ENCODE measurements around the gene ATRIP. TPM values are rescaled to one million over a fixed set of nuclear protein-coding genes. Genes with fewer than 3 reads are reported as not detected.

ATRIP gene
- total RNA-seq, 2 experiments from 2014 or later, result 16.3 to 24.5 TPM

DNA sequence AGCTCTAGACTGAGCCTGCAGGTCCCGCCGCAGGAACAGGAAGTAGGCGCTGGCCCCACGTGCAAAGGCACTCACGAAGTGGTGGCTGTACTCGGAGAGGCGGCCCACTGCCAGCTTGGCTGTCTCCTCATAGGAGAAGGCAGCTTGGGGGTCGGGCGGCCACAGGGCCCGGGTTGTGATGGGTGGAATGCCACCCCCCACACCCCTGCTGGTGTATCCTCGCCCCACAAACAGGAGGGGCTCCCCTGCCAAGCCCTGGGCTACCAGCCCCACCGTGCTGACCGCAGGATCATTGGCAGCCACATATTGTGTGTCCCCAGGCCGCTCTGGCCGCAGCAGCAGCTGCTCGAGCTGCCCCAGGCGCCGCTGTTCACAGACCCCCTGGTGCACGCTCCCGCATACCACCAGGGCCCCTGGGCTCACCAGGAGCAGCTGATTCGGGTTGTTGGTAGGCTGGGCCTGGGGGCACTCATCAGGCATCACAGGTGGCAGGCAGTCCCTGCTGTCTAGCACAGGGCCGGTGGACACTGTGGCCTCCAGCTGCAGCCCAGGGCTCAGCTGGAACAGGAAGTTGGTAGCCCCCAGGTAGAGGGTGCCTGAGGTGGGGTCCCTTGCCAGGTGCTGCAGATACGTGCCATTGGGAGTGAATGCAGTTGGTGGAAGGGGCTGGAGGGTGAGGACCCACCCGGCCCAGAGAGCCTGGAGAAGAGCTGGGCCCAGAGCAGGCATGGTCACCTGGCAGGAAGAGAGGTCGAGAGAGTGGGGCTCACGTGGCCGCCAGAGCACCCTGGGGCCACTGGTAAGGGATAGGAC, 22.4 kb upstream of the ATRIP start:
- Histone ChIP-seq H3K9me2 (ENCODE audit: insufficient read depth, low read length) (no peaks in the 10 kb centered on the region), H3K4me3 (ENCODE audit: low read depth, low read length, poor library complexity, severe bottlenecking) (no peak overlapping the region), H3K79me2 (ENCODE audit: insufficient read depth, low read depth, low read length) (no peaks in the 10 kb centered on the region), H3K4me1 (ENCODE audit: insufficient read depth, low read length, poor library complexity, severe bottlenecking) (no peaks in the 10 kb centered on the region), H3K4me2 (ENCODE audit: low read length) (no peak overlapping the region), H3K27ac (ENCODE audit: low read depth, low read length, poor library complexity, severe bottlenecking) (no peak overlapping the region), H3K9me3 (ENCODE audit: low read length) (no peaks in the 10 kb centered on the region), H2AFZ (ENCODE audit: low read length) (no peak overlapping the region), H3K36me3 (ENCODE audit: insufficient read depth, low read length) (no peaks in the 10 kb centered on the region), H4K20me1 (ENCODE audit: insufficient read depth, low read length) (no peaks in the 10 kb centered on the region)
- no peak for DNase-seq (ENCODE audit: low spot score)
- TF ChIP-seq, protein P1, sequence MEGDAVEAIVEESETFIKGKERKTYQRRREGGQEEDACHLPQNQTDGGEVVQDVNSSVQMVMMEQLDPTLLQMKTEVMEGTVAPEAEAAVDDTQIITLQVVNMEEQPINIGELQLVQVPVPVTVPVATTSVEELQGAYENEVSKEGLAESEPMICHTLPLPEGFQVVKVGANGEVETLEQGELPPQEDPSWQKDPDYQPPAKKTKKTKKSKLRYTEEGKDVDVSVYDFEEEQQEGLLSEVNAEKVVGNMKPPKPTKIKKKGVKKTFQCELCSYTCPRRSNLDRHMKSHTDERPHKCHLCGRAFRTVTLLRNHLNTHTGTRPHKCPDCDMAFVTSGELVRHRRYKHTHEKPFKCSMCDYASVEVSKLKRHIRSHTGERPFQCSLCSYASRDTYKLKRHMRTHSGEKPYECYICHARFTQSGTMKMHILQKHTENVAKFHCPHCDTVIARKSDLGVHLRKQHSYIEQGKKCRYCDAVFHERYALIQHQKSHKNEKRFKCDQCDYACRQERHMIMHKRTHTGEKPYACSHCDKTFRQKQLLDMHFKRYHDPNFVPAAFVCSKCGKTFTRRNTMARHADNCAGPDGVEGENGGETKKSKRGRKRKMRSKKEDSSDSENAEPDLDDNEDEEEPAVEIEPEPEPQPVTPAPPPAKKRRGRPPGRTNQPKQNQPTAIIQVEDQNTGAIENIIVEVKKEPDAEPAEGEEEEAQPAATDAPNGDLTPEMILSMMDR (conservative IDR thresholded peaks at IDR 0.05; ENCODE audit: low read length), result no peak
- TF ChIP-seq EZH2phosphoT487 (IDR thresholded peaks at IDR 0.05; ENCODE audit: borderline replicate concordance, low read depth, low read length), result no peak
- ChIA-PET POLR2A (interaction anchor here (1.2 kb wide), 1 partner anchor 23 kb away, joined by 7 read pairs; no protein-coding TSS in a partner anchor), CTCF (ENCODE audit: unreplicated experiment) (no interaction called here)
- intact Hi-C loops (cut with micrococcal nuclease; ENCODE audit: unreplicated experiment), result loop anchor here (5.0 kb wide), 1 partner anchor 147 kb away; no protein-coding TSS in a partner anchor
- BruUV-seq (replicated peaks), result no TSS peak

- no peaks in the 10 kb centered on the region for H3K36me3 ChIP-seq (ENCODE audit: insufficient read depth, low read length)
- TF ChIP-seq, protein P1 (conservative IDR thresholded peaks at IDR 0.05; ENCODE audit: low read length), result no peak
- TF ChIP-seq EZH2phosphoT487 (IDR thresholded peaks at IDR 0.05; ENCODE audit: borderline replicate concordance, low read depth, low read length), result no peak
- H3K27ac ChIP-seq (ENCODE audit: low read depth, low read length, poor library complexity, severe bottlenecking), result no peak overlapping the region
- intact Hi-C loops (cut with micrococcal nuclease; ENCODE audit: unreplicated experiment), result no loop called here
- no peaks in the 10 kb centered on the region for H3K9me2 ChIP-seq (ENCODE audit: insufficient read depth, low read length)
- no peaks in the 10 kb centered on the region for H4K20me1 ChIP-seq (ENCODE audit: insufficient read depth, low read length)
- H3K4me1 ChIP-seq (ENCODE audit: insufficient read depth, low read length, poor library complexity, severe bottlenecking), result peaks cover 8% of the 10 kb centered on the region
- no peak overlapping the region for H2AFZ ChIP-seq (ENCODE audit: low read length)
- no peak overlapping the region for H3K4me2 ChIP-seq (ENCODE audit: low read length)
- H3K9me3 ChIP-seq (ENCODE audit: low read length), result no peaks in the 10 kb centered on the region
- H3K79me2 ChIP-seq (ENCODE audit: insufficient read depth, low read depth, low read length), result no peaks in the 10 kb centered on the region
- POLR2A ChIA-PET, result no interaction called here
- no TSS peak for BruUV-seq (replicated peaks)
- DNase-seq (ENCODE audit: low spot score), result no peak
- CTCF ChIA-PET (ENCODE audit: unreplicated experiment), result no interaction called here
- no peak overlapping the region for H3K4me3 ChIP-seq (ENCODE audit: low read depth, low read length, poor library complexity, severe bottlenecking)
Observed at GRCh38 chr3:48425281-48425812, 21.2 kb upstream of the ATRIP start.

DNA sequence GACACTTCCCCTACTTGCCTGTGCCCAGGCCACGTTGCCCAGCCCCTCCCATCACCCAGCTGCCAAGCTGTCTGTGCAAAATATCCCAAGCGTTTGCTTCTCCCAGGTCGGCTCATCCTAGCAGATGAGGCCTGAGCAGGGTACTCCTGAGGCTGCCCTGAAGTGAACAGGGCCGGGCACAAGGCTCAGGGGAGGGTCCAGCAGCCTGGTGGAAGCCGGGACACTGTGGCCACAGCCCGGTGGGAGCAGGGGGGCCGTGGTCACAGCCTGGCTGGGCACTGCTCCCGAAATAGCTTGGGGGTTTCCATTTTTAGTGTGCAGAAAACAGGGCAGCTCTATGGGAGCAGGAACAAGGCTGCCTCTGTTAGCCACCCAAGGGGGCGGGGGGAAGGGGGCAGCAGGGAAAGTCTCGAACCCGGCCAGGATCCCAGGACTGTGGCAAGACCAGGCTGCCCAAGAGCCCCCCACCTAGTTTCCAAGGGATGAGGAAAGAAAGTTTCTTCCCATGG, 20.1 kb upstream of the ATRIP start:
- H3K36me3 ChIP-seq (ENCODE audit: insufficient read depth, low read length), result peaks cover 3% of the 10 kb centered on the region; the same call in 1 of the 2 replicates
- ChIA-PET CTCF (ENCODE audit: unreplicated experiment) (no interaction called here), POLR2A (no interaction called here)
- H3K9me3 ChIP-seq (ENCODE audit: low read length), result no peaks in the 10 kb centered on the region
- H3K79me2 ChIP-seq (ENCODE audit: insufficient read depth, low read depth, low read length), result no peaks in the 10 kb centered on the region
- H4K20me1 ChIP-seq (ENCODE audit: insufficient read depth, low read length), result no peaks in the 10 kb centered on the region
- no peak for DNase-seq (ENCODE audit: low spot score)
- no TSS peak for BruUV-seq (replicated peaks)
- intact Hi-C loops (cut with micrococcal nuclease; ENCODE audit: unreplicated experiment), result no loop called here
- no peaks in the 10 kb centered on the region for H3K9me2 ChIP-seq (ENCODE audit: insufficient read depth, low read length)
- no peak overlapping the region for H3K27ac ChIP-seq (ENCODE audit: low read depth, low read length, poor library complexity, severe bottlenecking)
- peaks cover 13% of the 10 kb centered on the region for H3K4me1 ChIP-seq (ENCODE audit: insufficient read depth, low read length, poor library complexity, severe bottlenecking)
- TF ChIP-seq, protein P1 (conservative IDR thresholded peaks at IDR 0.05; ENCODE audit: low read length), result no peak
- TF ChIP-seq EZH2phosphoT487 (IDR thresholded peaks at IDR 0.05; ENCODE audit: borderline replicate concordance, low read depth, low read length), result no peak
- no peak overlapping the region for H2AFZ ChIP-seq (ENCODE audit: low read length)
- no peak overlapping the region for H3K4me3 ChIP-seq (ENCODE audit: low read depth, low read length, poor library complexity, severe bottlenecking)
- no peak overlapping the region for H3K4me2 ChIP-seq (ENCODE audit: low read length)

Measured in OCI-LY7 (cell line).